Activated CD8-positive, alpha-beta T cell treated with anti-CD3 and anti-CD28 coated beads for 36 hours (primary cell): ENCODE measurements around the gene ACOT7. TPM values are rescaled to one million over a fixed set of nuclear protein-coding genes. Genes with fewer than 3 reads are reported as not detected.

Source experiments
- ATAC-seq: fragments of 200-7000 bp; cut with Tn5 transposase; one replicate; pipeline ENCODE4 v1.10.0; 2021; ENCODE audit warnings: mild to moderate bottlenecking, moderate library complexity
- CTCF ChIA-PET: fragments of 350-600 bp; sonication (Branson Sonifier 250); formaldehyde crosslinking; loops from one replicate; lab custom pipeline; 2021; ENCODE audit warnings: antibody characterized with exemption; lab: Charles Lee
- POLR2A ChIA-PET: fragments of 350-600 bp; sonication (Branson Sonifier 250); formaldehyde crosslinking; loops from one replicate; lab custom pipeline; 2021; ENCODE audit warnings: antibody characterized with exemption; lab: Charles Lee
- DNase-seq: peaks from one replicate; pipeline ENCODE4 v3.0.0-alpha.2; 2020
- H3K27ac Mint-ChIP-seq: one replicate; pipeline ENCODE4 v1.8.0; 2021; ENCODE audit warnings: mild to moderate bottlenecking, mixed read lengths
- H3K27me3 Mint-ChIP-seq: one replicate; pipeline ENCODE4 v1.8.0; 2021; ENCODE audit warnings: mixed read lengths
- H3K36me3 Mint-ChIP-seq: one replicate; pipeline ENCODE4 v1.8.0; 2021; ENCODE audit warnings: low read depth, mixed read lengths
- H3K4me1 Mint-ChIP-seq: one replicate; pipeline ENCODE4 v1.8.0; 2021; ENCODE audit warnings: low read depth, mixed read lengths
- H3K4me3 Mint-ChIP-seq: one replicate; pipeline ENCODE4 v1.8.0; 2021; ENCODE audit warnings: mild to moderate bottlenecking, moderate library complexity, mixed read lengths
- H3K9me3 Mint-ChIP-seq: one replicate; pipeline ENCODE4 v1.8.0; 2021; ENCODE audit warnings: mixed read lengths
- intact Hi-C: fragments of 100-400 bp; cut with micrococcal nuclease; formaldehyde crosslinking; loops from one replicate; pipeline ENCODE4 v1.10.0; 2022
- total RNA-seq, 2 experiments: library from RNA; stranded (reverse); gene quantifications; one replicate each; pipeline ENCODE4 v1.2.3, GENCODE V29; 2021
- TF ChIP-seq, protein P1 (sequence below): fragments of 200-600 bp; IDR thresholded peaks from one replicate; pipeline ENCODE4 v1.8.0; 2022; ENCODE audit warnings: antibody characterized with exemption, mild to moderate bottlenecking

Gene ACOT7
- total RNA-seq, 2 experiments from 2014 or later: 80.4 to 86.7 TPM

- H3K4me1 Mint-ChIP-seq: peaks cover 2% of the 10 kb centered on the region
- H3K27ac Mint-ChIP-seq: no peak overlapping the region
- H3K36me3 Mint-ChIP-seq: peaks cover 10% of the 10 kb centered on the region
- no peak overlapping the region for H3K4me3 Mint-ChIP-seq
- ATAC-seq (no peak), DNase-seq (no peak)
- POLR2A ChIA-PET: no interaction called here
- intact Hi-C loops: no loop called here
- H3K27me3 Mint-ChIP-seq: no peaks in the 10 kb centered on the region
- TF ChIP-seq, protein P1, sequence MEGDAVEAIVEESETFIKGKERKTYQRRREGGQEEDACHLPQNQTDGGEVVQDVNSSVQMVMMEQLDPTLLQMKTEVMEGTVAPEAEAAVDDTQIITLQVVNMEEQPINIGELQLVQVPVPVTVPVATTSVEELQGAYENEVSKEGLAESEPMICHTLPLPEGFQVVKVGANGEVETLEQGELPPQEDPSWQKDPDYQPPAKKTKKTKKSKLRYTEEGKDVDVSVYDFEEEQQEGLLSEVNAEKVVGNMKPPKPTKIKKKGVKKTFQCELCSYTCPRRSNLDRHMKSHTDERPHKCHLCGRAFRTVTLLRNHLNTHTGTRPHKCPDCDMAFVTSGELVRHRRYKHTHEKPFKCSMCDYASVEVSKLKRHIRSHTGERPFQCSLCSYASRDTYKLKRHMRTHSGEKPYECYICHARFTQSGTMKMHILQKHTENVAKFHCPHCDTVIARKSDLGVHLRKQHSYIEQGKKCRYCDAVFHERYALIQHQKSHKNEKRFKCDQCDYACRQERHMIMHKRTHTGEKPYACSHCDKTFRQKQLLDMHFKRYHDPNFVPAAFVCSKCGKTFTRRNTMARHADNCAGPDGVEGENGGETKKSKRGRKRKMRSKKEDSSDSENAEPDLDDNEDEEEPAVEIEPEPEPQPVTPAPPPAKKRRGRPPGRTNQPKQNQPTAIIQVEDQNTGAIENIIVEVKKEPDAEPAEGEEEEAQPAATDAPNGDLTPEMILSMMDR: no peak
- CTCF ChIA-PET: no interaction called here
- H3K9me3 Mint-ChIP-seq: no peaks in the 10 kb centered on the region
Observed at GRCh38 chr1:6294080-6294889, 99.3 kb downstream of the ACOT7 start.

DNA sequence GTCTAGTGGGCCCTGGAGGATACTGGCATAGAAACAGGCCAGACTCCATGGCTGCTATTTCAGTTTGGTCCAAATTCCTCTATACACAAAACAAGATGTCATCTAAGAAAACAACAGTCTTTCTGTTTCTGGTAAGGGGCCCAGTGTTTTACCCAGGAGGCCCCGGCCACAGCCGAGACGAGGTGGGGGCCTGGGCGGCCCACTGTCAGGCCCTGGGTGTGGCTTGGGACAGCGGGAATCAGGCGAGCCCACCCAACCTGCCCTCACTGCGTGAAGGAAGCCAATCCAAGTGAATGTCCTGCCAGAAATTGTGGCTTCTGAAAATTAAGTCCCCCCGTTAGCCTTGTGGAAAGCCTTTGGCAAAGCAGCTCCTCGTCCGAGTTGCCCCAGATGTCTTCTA, 101.5 kb downstream of the ACOT7 start:
- intact Hi-C loops: no loop called here
- Mint-ChIP-seq H3K36me3 (peaks cover 10% of the 10 kb centered on the region), H3K4me3 (no peak overlapping the region), H3K9me3 (no peaks in the 10 kb centered on the region), H3K27me3 (no peaks in the 10 kb centered on the region), H3K27ac (no peak overlapping the region), H3K4me1 (peaks cover 2% of the 10 kb centered on the region)
- ATAC-seq: no peak
- POLR2A ChIA-PET: no interaction called here
- TF ChIP-seq, protein P1: no peak
- no peak for DNase-seq
- CTCF ChIA-PET: no interaction called here

DNA sequence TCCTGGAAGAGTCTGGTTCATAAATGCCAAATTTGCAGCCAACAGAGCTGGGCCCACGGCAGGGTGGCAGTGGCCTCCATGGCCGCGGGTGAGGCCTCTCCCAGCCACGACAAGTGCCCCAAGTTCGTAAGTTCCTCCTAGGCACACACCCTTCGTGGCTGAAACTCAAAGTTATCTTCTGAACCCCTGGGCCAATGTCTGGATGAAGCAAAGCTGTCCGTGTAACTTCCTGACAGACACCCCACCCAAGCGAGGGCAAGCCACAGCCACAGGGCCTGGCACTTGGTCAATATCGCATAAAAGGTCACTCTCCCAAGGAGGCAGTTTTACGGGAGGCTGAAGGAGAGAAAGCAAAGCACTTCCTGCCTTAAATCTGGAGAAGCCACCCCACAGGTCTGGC, 104.9 kb downstream of the ACOT7 start:
- intact Hi-C loops: no loop called here
- H3K27ac Mint-ChIP-seq: no peak overlapping the region

GRCh38 chr1:6288026-6288425, 105.5 kb downstream of the ACOT7 start:
- POLR2A ChIA-PET: no interaction called here
- no peaks in the 10 kb centered on the region for H3K4me1 Mint-ChIP-seq
- CTCF ChIA-PET: interaction anchor here (1.1 kb wide), 1 partner anchor 17 kb away, joined by 3 read pairs; no protein-coding TSS in a partner anchor

More for the DNA sequence above, 104.9 kb downstream of the ACOT7 start:
- Mint-ChIP-seq H3K27me3 (no peaks in the 10 kb centered on the region), H3K4me1 (no peaks in the 10 kb centered on the region), H3K36me3 (peaks cover 6% of the 10 kb centered on the region), H3K4me3 (no peak overlapping the region), H3K9me3 (no peaks in the 10 kb centered on the region)
- ChIA-PET CTCF (no interaction called here), POLR2A (no interaction called here)
- TF ChIP-seq, protein P1: no peak
- ATAC-seq (no peak), DNase-seq (no peak)

DNA sequence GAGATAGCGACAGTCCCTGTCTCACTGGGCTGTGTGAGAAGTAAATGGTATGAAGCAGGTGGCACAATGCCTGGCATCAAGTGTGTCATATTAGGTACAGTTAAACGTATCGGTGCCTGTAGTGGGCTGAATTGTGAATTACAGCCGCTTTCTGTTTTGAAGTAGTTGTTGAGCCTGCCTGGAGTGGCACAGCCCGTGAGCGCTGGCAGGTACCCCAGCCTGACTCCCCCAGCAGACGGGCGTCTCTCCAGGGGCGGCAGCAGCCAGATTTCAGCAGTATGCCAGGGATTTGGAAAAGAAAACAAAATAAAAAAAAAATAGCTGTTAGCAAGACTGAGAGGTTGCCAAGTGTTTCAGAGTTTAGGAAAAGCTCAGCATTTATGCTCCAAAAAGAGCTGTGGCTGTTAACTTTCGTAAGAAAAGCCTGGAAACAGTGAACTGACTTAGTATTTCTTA, 106.1 kb downstream of the ACOT7 start:
- ATAC-seq (no peak), DNase-seq (no peak)
- no peaks in the 10 kb centered on the region for H3K4me1 Mint-ChIP-seq
- H3K27ac Mint-ChIP-seq: no peak overlapping the region
- H3K4me3 Mint-ChIP-seq: no peak overlapping the region
- no peaks in the 10 kb centered on the region for H3K27me3 Mint-ChIP-seq
- TF ChIP-seq, protein P1: no peak
- H3K9me3 Mint-ChIP-seq: no peaks in the 10 kb centered on the region
- no peaks in the 10 kb centered on the region for H3K36me3 Mint-ChIP-seq
- ChIA-PET CTCF (interaction anchor here (1.1 kb wide), 1 partner anchor 16 kb away, joined by 3 read pairs; no protein-coding TSS in a partner anchor), POLR2A (no interaction called here)
- intact Hi-C loops: no loop called here

More at GRCh38 chr1:6288026-6288425, 105.5 kb downstream of the ACOT7 start:
- TF ChIP-seq, protein P1: no peak
- Mint-ChIP-seq H3K4me3 (no peak overlapping the region), H3K36me3 (peaks cover under 1% of the 10 kb centered on the region), H3K27me3 (no peaks in the 10 kb centered on the region), H3K9me3 (no peaks in the 10 kb centered on the region), H3K27ac (no peak overlapping the region)
- intact Hi-C loops: no loop called here
- ATAC-seq: no peak
- no peak for DNase-seq
